H1 (cell line): ENCODE data around the gene SLC12A5. TPM values are rescaled to one million over a fixed set of nuclear protein-coding genes. Genes with fewer than 3 reads are reported as not detected.
"Not testable (repeated sequence)": the region's sequence is repeated elsewhere in the genome, so short reads cannot be mapped to it uniquely, and the experiment has no call there.

Experiments
- CTCF ChIA-PET: fragments of 300-600 bp; sonication (Branson Sonifier 250); formaldehyde crosslinking; loops from one replicate; lab custom pipeline; 2021; ENCODE audit not compliant: partially characterized antibody; lab: Charles Lee
- POLR2A ChIA-PET: fragments of 300-600 bp; sonication (Branson Sonifier 250); formaldehyde crosslinking; loops from one replicate; lab custom pipeline; 2021; ENCODE audit warnings: inconsistent platforms; ENCODE audit not compliant: partially characterized antibody; lab: Charles Lee
- DNase-seq, 2 experiments: peaks; one replicate each; pipeline versions ENCODE4 v3.0.0 to v3.0.0-alpha.2; 2010 to 2022; ENCODE audit warnings: low spot score in 2 of 2, low read depth in 1 of 2, mixed read lengths in 1 of 2
- FAIRE-seq: peaks from 2 replicates; lab custom pipeline; 2011; peaks lifted over from hg19 to GRCh38; lab: Jason Lieb, UNC
- H2AFZ ChIP-seq: 2 replicates; pipeline ENCODE4 v1.8.1; 2012; ENCODE audit warnings: low read length, inconsistent platforms
- H2AK5ac ChIP-seq: 2 replicates; pipeline ENCODE4 v1.6.1; 2013; ENCODE audit warnings: low read depth, low read length
- H2BK120ac ChIP-seq: replicated peaks from 2 replicates; pipeline ENCODE3; 2013; ENCODE audit warnings: low read depth, low read length, inconsistent platforms
- H2BK12ac ChIP-seq: 2 replicates; pipeline ENCODE4 v1.6.1; 2013; ENCODE audit warnings: low read depth, low read length
- H2BK15ac ChIP-seq: 2 replicates; pipeline ENCODE4 v1.6.1; 2013; ENCODE audit warnings: low read length
- H2BK20ac ChIP-seq: 2 replicates; pipeline ENCODE4 v1.6.1; 2013; ENCODE audit warnings: low read length
- H2BK5ac ChIP-seq: 2 replicates; pipeline ENCODE4 v1.6.1; 2013; ENCODE audit warnings: low read depth, low read length
- H3K14ac ChIP-seq: 2 replicates; pipeline ENCODE4 v1.6.1; 2013; ENCODE audit warnings: inconsistent platforms; ENCODE audit not compliant: insufficient read length
- H3K18ac ChIP-seq: 2 replicates; pipeline ENCODE4 v1.6.1; 2013; ENCODE audit warnings: low read length; ENCODE audit errors: extremely low read depth
- H3K23ac ChIP-seq: 2 replicates; pipeline ENCODE4 v1.6.1; 2013; ENCODE audit warnings: inconsistent platforms; ENCODE audit not compliant: insufficient read length
- H3K23me2 ChIP-seq: 2 replicates; pipeline ENCODE4 v1.6.1; 2013; ENCODE audit warnings: low read depth, low read length
- H3K27ac ChIP-seq: 2 replicates; pipeline ENCODE4 v1.6.1; 2011; ENCODE audit warnings: low read depth, low read length, inconsistent platforms
- H3K27me3 ChIP-seq, 4 experiments: replicated peaks in 1 of 4; 1 replicate in 1 of 4; 2 replicates in 3 of 4; pipeline versions ENCODE4 v1.6.1 to v1.8.1; 2011 to 2013; ENCODE audit warnings: low read length in 3 of 4, mild to moderate bottlenecking in 3 of 4, inconsistent platforms in 2 of 4, mixed read lengths in 2 of 4, moderate library complexity in 1 of 4; ENCODE audit not compliant: control insufficient read depth in 3 of 4, insufficient read depth in 3 of 4; ENCODE audit errors: extremely low read depth in 1 of 4
- H3K36me3 ChIP-seq, 4 experiments: 2 replicates each; pipeline versions ENCODE4 v1.6.1 to v1.8.1; 2011 to 2013; ENCODE audit warnings: mild to moderate bottlenecking in 4 of 4, low read length in 3 of 4, moderate library complexity in 2 of 4, control low read depth in 1 of 4, inconsistent platforms in 1 of 4; ENCODE audit not compliant: insufficient read depth in 4 of 4, control insufficient read depth in 2 of 4
- H3K4ac ChIP-seq: replicated peaks from 2 replicates; pipeline ENCODE3; 2013; ENCODE audit warnings: low read length, low read depth, mixed read lengths, inconsistent platforms; ENCODE audit not compliant: insufficient read length
- H3K4me1 ChIP-seq, 4 experiments: replicated peaks in 1 of 4; 1 replicate in 1 of 4; 2 replicates in 3 of 4; pipeline versions ENCODE4 v1.6.1 to v1.8.1; 2011 to 2013; ENCODE audit warnings: low read length in 3 of 4, inconsistent platforms in 2 of 4, mixed read lengths in 1 of 4; ENCODE audit not compliant: insufficient read depth in 4 of 4, control insufficient read depth in 3 of 4
- H3K4me2 ChIP-seq, 2 experiments: 2 replicates each; pipeline versions ENCODE4 v1.6.1 to v1.8.1; 2011 to 2013; ENCODE audit warnings: low read depth in 2 of 2, low read length in 2 of 2, control low read depth in 1 of 2, inconsistent platforms in 1 of 2, mild to moderate bottlenecking in 1 of 2; ENCODE audit not compliant: insufficient read depth in 1 of 2
- H3K4me3 ChIP-seq, 4 experiments: fragments of 200-600, 300-600 bp in 1 of 4; sonication (generic), shearing (Covaris generic), sonication (Bioruptor Twin) in 1 of 4; 2 replicates each; pipeline versions ENCODE4 v1.5.1 to v1.8.1; 2011 to 2016; ENCODE audit warnings: low read length in 4 of 4, low read depth in 3 of 4, control low read depth in 2 of 4, inconsistent platforms in 2 of 4, mild to moderate bottlenecking in 2 of 4, mixed read lengths in 1 of 4, moderate library complexity in 1 of 4; ENCODE audit not compliant: insufficient read depth in 2 of 4; ENCODE audit errors: extremely low read depth in 1 of 4
- H3K56ac ChIP-seq: replicated peaks from 2 replicates; pipeline ENCODE3; 2013; ENCODE audit warnings: low read depth, mild to moderate bottlenecking, mixed read lengths, low read length, inconsistent platforms; ENCODE audit not compliant: insufficient read length
- H3K79me1 ChIP-seq: 2 replicates; pipeline ENCODE4 v1.6.1; 2013; ENCODE audit warnings: low read depth, low read length, control low read depth
- H3K79me2 ChIP-seq, 2 experiments: 2 replicates each; pipeline versions ENCODE4 v1.6.1 to v1.8.1; 2012 to 2013; ENCODE audit warnings: low read length in 2 of 2, mild to moderate bottlenecking in 2 of 2, inconsistent platforms in 1 of 2; ENCODE audit not compliant: insufficient read depth in 2 of 2, control insufficient read depth in 1 of 2
- H3K9ac ChIP-seq, 4 experiments: replicated peaks in 1 of 4; 1 replicate in 1 of 4; 2 replicates in 3 of 4; pipeline versions ENCODE4 v1.6.1 to v1.8.1; 2011 to 2013; ENCODE audit warnings: low read depth in 3 of 4, low read length in 3 of 4, control low read depth in 2 of 4, mild to moderate bottlenecking in 2 of 4, moderate library complexity in 2 of 4, inconsistent platforms in 1 of 4; ENCODE audit errors: extremely low read depth in 1 of 4
- H3K9me3 ChIP-seq, 2 experiments: 2 replicates each; pipeline versions ENCODE4 v1.6.1 to v1.8.1; 2012 to 2013; ENCODE audit warnings: mild to moderate bottlenecking in 2 of 2, moderate library complexity in 2 of 2, control low read depth in 1 of 2, inconsistent platforms in 1 of 2, low read depth in 1 of 2, low read length in 1 of 2, mixed read lengths in 1 of 2; ENCODE audit not compliant: insufficient read depth in 2 of 2
- H4K20me1 ChIP-seq, 2 experiments: replicated peaks in 1 of 2; 2 replicates each; pipeline versions ENCODE3 to v1.8.1; 2011 to 2013; ENCODE audit warnings: inconsistent platforms in 2 of 2, low read length in 2 of 2, mild to moderate bottlenecking in 1 of 2; ENCODE audit not compliant: insufficient read depth in 2 of 2, control insufficient read depth in 1 of 2
- H4K5ac ChIP-seq: 2 replicates; pipeline ENCODE4 v1.6.1; 2013; ENCODE audit warnings: low read length, low read depth, mixed read lengths, inconsistent platforms; ENCODE audit not compliant: insufficient read length
- H4K8ac ChIP-seq: 2 replicates; pipeline ENCODE4 v1.8.0; 2013; ENCODE audit warnings: mild to moderate bottlenecking, moderate library complexity, low read length, inconsistent platforms; ENCODE audit not compliant: insufficient read depth; ENCODE audit errors: extremely low read depth
- H4K91ac ChIP-seq: replicated peaks from 2 replicates; pipeline ENCODE3; 2013; ENCODE audit warnings: low read length, mixed read lengths, inconsistent platforms; ENCODE audit not compliant: insufficient read length
- ATF2 ChIP-seq: IDR thresholded peaks from 2 replicates; pipeline ENCODE4 v1.6.1; 2012; ENCODE audit warnings: low read length, inconsistent platforms
- BRCA1 ChIP-seq: IDR thresholded peaks from 2 replicates; pipeline ENCODE4 v1.6.1; 2012; ENCODE audit warnings: low read depth, low read length, improper control_type of control experiment
- SP4 ChIP-seq: IDR thresholded peaks from 2 replicates; pipeline ENCODE4 v1.6.1; 2012; ENCODE audit warnings: low read length, inconsistent platforms
- TEAD4 ChIP-seq: IDR thresholded peaks from 2 replicates; pipeline ENCODE4 v1.6.1; 2012; ENCODE audit warnings: low read depth, low read length, inconsistent platforms, mixed read lengths
- YY1 ChIP-seq: IDR thresholded peaks from 2 replicates; pipeline ENCODE4 v1.6.1; 2011; ENCODE audit warnings: low read depth, mild to moderate bottlenecking, low read length
- WGBS, 2 experiments: shearing (Covaris generic) in 1 of 2; methylation state at CpG; one replicate each; pipeline versions ENCODE4 v1.1.6 to v1.1.7; 2013 to 2015; ENCODE audit warnings: low lambda C conversion rate in 2 of 2, mixed read lengths in 2 of 2, inconsistent platforms in 1 of 2, low coverage in 1 of 2, missing lambda C conversion rate in 1 of 2; ENCODE audit not compliant: insufficient replicate concordance in 2 of 2, insufficient coverage in 1 of 2, insufficient read length in 1 of 2; ENCODE audit errors: extremely low coverage in 1 of 2, missing lambda C conversion rate in 1 of 2; 5-methylcytosine and 5-hydroxymethylcytosine counted together
- polyA plus RNA-seq, 7 experiments: library from polyadenylated mRNA; depleted of rRNA in 3 of 7; stranded (reverse) in 5 of 7; unstranded in 2 of 7; fragments of >200 nt in 5 of 7; fragments of 200-250 nt in 2 of 7; gene quantifications; 1 replicate in 5 of 7; 2 replicates in 1 of 7; 4 replicates in 1 of 7; pipeline versions ENCODE4 v1.2.1 to v1.2.3, GENCODE V29; 2011 to 2013; ENCODE audit warnings: missing spikeins in 2 of 7, mixed read lengths in 2 of 7
- total RNA-seq: library from RNA; stranded (reverse); fragmentation: NEBNext Ultra II Directional; extraction: Animal tissue kit (Norgen Biotek cat#: 25700); gene quantifications from 2 replicates; pipeline ENCODE4 v1.2.1, GENCODE V29; 2021

The SLC12A5 gene
- total and polyA plus RNA-seq, 2 of the 8 experiments (the other 6 are each of a cell fraction or from before 2014, with no cell fraction given) = 1.9 to 7.3 TPM

- no peak for TF ChIP-seq ATF2
- TF ChIP-seq BRCA1 = no peak
- TF ChIP-seq SP4 = no peak
- no peak for TF ChIP-seq YY1
- no peak for TF ChIP-seq TEAD4
Measured at GRCh38 chr20:46099491-46100287, 70.7 kb downstream of the SLC12A5 start (continued).

DNA sequence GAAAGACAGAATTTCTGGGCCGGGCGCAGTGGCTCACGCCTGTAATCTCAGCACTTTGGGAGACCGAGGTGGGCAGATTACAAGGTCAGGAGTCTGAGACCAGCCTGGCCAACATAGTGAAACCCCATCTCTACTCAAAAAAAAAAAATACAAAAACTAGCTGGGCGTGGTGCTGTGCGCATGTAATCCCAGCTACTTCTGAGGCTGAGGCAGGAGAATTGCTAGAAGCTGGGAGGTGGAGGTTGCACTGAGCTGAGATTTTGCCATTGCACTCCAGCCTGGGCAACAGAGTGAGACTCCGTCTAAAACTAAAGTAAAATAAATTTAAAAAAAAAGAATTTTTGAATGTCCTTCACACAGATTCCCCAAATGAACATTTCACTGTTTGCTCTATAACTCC is 71.4 kb downstream of the SLC12A5 start:
- not testable (repeated sequence) for H3K9ac ChIP-seq, H4K20me1 ChIP-seq, H3K79me1 ChIP-seq, H3K23me2 ChIP-seq, H3K4me3 ChIP-seq, H3K14ac ChIP-seq, H2BK5ac ChIP-seq, H3K9me3 ChIP-seq, H3K79me2 ChIP-seq, H3K56ac ChIP-seq, H3K27ac ChIP-seq, H3K23ac ChIP-seq, DNase-seq, H2AK5ac ChIP-seq, H3K18ac ChIP-seq, H4K5ac ChIP-seq, H3K4me1 ChIP-seq, H2BK12ac ChIP-seq, H3K4ac ChIP-seq, H4K8ac ChIP-seq, H3K36me3 ChIP-seq, H4K91ac ChIP-seq, H3K4me2 ChIP-seq, H2BK120ac ChIP-seq, H2BK15ac ChIP-seq, FAIRE-seq, H2AFZ ChIP-seq, H2BK20ac ChIP-seq
- WGBS, 2 experiments = 94% methylated on average over 7 of the region's 7 CpGs; no CpG with 5 or more reads in 1 of the 2 experiments
- CTCF ChIA-PET = interaction anchor here (0.6 to 1.4 kb wide), 4 partner anchors 19 to 167 kb away, joined by 3 to 5 read pairs (median 3); no protein-coding TSS in a partner anchor
- peaks cover 0 to 11% (median 4%) of the 10 kb centered on the region in 4 experiments; a peak in 2 of 7 replicates for H3K27me3 ChIP-seq
- POLR2A ChIA-PET = interaction anchor here (1.5 to 2.0 kb wide), 2 partner anchors 11 to 18 kb away, joined by 5 read pairs; partner anchors contain the start of gene CD40
